Neural cell (in vitro differentiated cells): ENCODE data around the gene SNX24. TPM values are rescaled to one million over a fixed set of nuclear protein-coding genes. Genes with fewer than 3 reads are reported as not detected.

Source experiments
- H2AFZ ChIP-seq: fragments of 200-600, 300-800 bp; sonication (generic), shearing (Covaris generic); 2 replicates; pipeline ENCODE4 v1.6.0; 2014; ENCODE audit warnings: low read depth, mild to moderate bottlenecking, antibody characterized with exemption, low read length, moderate library complexity
- H3F3A ChIP-seq: fragments of 200-600 bp; shearing (Covaris generic); 2 replicates; pipeline ENCODE4 v1.6.1; 2016; ENCODE audit warnings: mild to moderate bottlenecking, moderate library complexity, mixed read lengths, antibody characterized with exemption, low read length; ENCODE audit not compliant: insufficient read depth, poor library complexity, severe bottlenecking
- H3K27ac ChIP-seq: fragments of 200-600, 300-800 bp; sonication (generic), shearing (Covaris generic); 2 replicates; pipeline ENCODE4 v1.5.1; 2014; ENCODE audit warnings: mild to moderate bottlenecking, low read length, moderate library complexity
- H3K27me3 ChIP-seq: fragments of 300-800, 200-600 bp; sonication (generic), shearing (Covaris generic); 2 replicates; pipeline ENCODE4 v1.6.0; 2014; ENCODE audit warnings: mild to moderate bottlenecking, low read depth, low read length, moderate library complexity; ENCODE audit not compliant: insufficient read depth
- H3K36me3 ChIP-seq: fragments of 300-800, 200-600 bp; sonication (generic), shearing (Covaris generic); 2 replicates; pipeline ENCODE4 v1.5.1; 2014; ENCODE audit warnings: mild to moderate bottlenecking, antibody characterized with exemption, low read length, moderate library complexity; ENCODE audit not compliant: insufficient read depth
- H3K4me2 ChIP-seq: fragments of 300-800, 200-600 bp; sonication (generic), shearing (Covaris generic); 2 replicates; pipeline ENCODE4 v1.6.0; 2014; ENCODE audit warnings: mild to moderate bottlenecking, low read length
- H3K4me3 ChIP-seq: fragments of 300-800, 200-600 bp; sonication (generic), shearing (Covaris generic); 2 replicates; pipeline ENCODE4 v1.5.1; 2014; ENCODE audit warnings: mild to moderate bottlenecking, low read length, moderate library complexity
- H3K79me2 ChIP-seq: fragments of 200-600 bp; shearing (Covaris generic); replicated peaks from 2 replicates; pipeline ENCODE4 v1.6.0; 2014; ENCODE audit warnings: mild to moderate bottlenecking, low read length, moderate library complexity; ENCODE audit not compliant: insufficient read depth
- H3K9ac ChIP-seq: fragments of 300-800, 200-600 bp; sonication (generic), shearing (Covaris generic); 2 replicates; pipeline ENCODE4 v1.6.1; 2016; ENCODE audit warnings: mild to moderate bottlenecking, low read length, mixed read lengths
- H3K9me2 ChIP-seq: fragments of 200-600 bp; shearing (Covaris generic); 2 replicates; pipeline ENCODE4 v1.6.1; 2016; ENCODE audit warnings: mild to moderate bottlenecking, low read length, mixed read lengths; ENCODE audit not compliant: insufficient read depth
- H3K9me3 ChIP-seq: fragments of 200-600, 300-800 bp; sonication (generic), shearing (Covaris generic); 2 replicates; pipeline ENCODE4 v1.6.1; 2016; ENCODE audit warnings: mild to moderate bottlenecking, mixed run types, low read length, moderate library complexity, mixed read lengths
- H4K20me1 ChIP-seq: fragments of 200-600 bp; shearing (Covaris generic); 2 replicates; pipeline ENCODE4 v1.6.1; 2016; ENCODE audit warnings: mild to moderate bottlenecking, mixed run types; ENCODE audit not compliant: insufficient read depth
- EP300 ChIP-seq: fragments of 450-650 bp; conservative IDR thresholded peaks from 2 replicates; pipeline ENCODE4 v1.6.1; 2014; ENCODE audit warnings: antibody characterized with exemption, mild to moderate bottlenecking, moderate library complexity; ENCODE audit not compliant: poor library complexity, severe bottlenecking
- EZH2 ChIP-seq: fragments of 200-600, 300-800 bp; shearing (Covaris generic), sonication (generic); IDR thresholded peaks from 2 replicates; pipeline ENCODE4 v1.6.1; 2014; ENCODE audit warnings: antibody characterized with exemption, low read length, borderline replicate concordance, mild to moderate bottlenecking; ENCODE audit not compliant: insufficient read depth, poor library complexity, severe bottlenecking
- MXI1 ChIP-seq: fragments of 450-650 bp; conservative IDR thresholded peaks from 2 replicates; pipeline ENCODE4 v1.6.1; 2014; ENCODE audit warnings: antibody characterized with exemption, mild to moderate bottlenecking; ENCODE audit not compliant: poor library complexity, severe bottlenecking
- POLR2AphosphoS5 ChIP-seq: IDR thresholded peaks from 2 replicates; pipeline ENCODE4 v1.6.1; 2012
- RAD21 ChIP-seq: fragments of 450-650 bp; conservative IDR thresholded peaks from 2 replicates; pipeline ENCODE4 v1.6.1; 2014; ENCODE audit warnings: antibody characterized with exemption, mild to moderate bottlenecking, moderate library complexity
- SMC3 ChIP-seq: fragments of 450-650 bp; conservative IDR thresholded peaks from 2 replicates; pipeline ENCODE4 v1.6.1; 2014; ENCODE audit warnings: antibody characterized with exemption, mild to moderate bottlenecking, moderate library complexity; ENCODE audit not compliant: poor library complexity
- TAF1 ChIP-seq: IDR thresholded peaks from 2 replicates; pipeline ENCODE4 v1.6.1; 2012; ENCODE audit warnings: low read depth
- polyA plus RNA-seq: library from polyadenylated mRNA; depleted of rRNA; stranded (reverse); fragments of >200 nt; gene quantifications from 2 replicates; pipeline ENCODE4 v1.2.3, GENCODE V29; 2014
- TF ChIP-seq, protein P1 (sequence below): IDR thresholded peaks from 2 replicates; pipeline ENCODE4 v1.6.1; 2012; ENCODE audit warnings: borderline replicate concordance
- TF ChIP-seq, protein P2 (sequence below): fragments of 450-650 bp; IDR thresholded peaks from 2 replicates; pipeline ENCODE4 v1.5.1; 2014; ENCODE audit warnings: antibody characterized with exemption, mild to moderate bottlenecking, moderate library complexity; ENCODE audit not compliant: poor library complexity, severe bottlenecking

The SNX24 gene
- polyA plus RNA-seq, 1 donor from 2014 or later = 12.8 TPM

DNA sequence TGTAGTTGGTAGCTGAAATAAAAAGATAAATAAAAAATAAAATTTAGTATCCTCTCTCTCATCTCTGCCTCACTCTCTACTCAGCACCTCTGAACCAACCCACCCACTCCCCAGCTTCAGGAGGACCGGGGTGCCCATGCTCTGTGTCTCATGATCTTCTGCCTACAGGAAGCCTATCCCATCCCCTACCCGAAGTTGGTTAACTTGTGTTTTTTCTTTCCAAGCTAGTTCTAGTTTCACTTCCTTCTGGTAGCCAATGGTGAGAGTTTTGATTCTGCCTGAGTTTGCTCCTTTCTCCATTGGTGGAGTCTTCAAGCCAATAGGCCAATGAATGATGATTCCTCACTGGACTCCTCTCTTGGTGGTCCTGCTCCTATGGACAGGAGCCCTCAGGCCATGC, 32.1 kb downstream of the SNX24 start:
- no peaks in the 10 kb centered on the region for H3K9me3 ChIP-seq
- no peak overlapping the region for H2AFZ ChIP-seq
- no peak overlapping the region for H3K27ac ChIP-seq
- no peaks in the 10 kb centered on the region for H3K27me3 ChIP-seq
- H3K4me2 ChIP-seq = no peak overlapping the region
- H3K9me2 ChIP-seq = no peaks in the 10 kb centered on the region
- no peaks in the 10 kb centered on the region for H3F3A ChIP-seq
- TF ChIP-seq EZH2 (no peak), MXI1 (no peak), RAD21 (no peak), SMC3 (no peak), POLR2AphosphoS5 (no peak), EP300 (no peak), TAF1 (no peak)
- TF ChIP-seq, protein P1, sequence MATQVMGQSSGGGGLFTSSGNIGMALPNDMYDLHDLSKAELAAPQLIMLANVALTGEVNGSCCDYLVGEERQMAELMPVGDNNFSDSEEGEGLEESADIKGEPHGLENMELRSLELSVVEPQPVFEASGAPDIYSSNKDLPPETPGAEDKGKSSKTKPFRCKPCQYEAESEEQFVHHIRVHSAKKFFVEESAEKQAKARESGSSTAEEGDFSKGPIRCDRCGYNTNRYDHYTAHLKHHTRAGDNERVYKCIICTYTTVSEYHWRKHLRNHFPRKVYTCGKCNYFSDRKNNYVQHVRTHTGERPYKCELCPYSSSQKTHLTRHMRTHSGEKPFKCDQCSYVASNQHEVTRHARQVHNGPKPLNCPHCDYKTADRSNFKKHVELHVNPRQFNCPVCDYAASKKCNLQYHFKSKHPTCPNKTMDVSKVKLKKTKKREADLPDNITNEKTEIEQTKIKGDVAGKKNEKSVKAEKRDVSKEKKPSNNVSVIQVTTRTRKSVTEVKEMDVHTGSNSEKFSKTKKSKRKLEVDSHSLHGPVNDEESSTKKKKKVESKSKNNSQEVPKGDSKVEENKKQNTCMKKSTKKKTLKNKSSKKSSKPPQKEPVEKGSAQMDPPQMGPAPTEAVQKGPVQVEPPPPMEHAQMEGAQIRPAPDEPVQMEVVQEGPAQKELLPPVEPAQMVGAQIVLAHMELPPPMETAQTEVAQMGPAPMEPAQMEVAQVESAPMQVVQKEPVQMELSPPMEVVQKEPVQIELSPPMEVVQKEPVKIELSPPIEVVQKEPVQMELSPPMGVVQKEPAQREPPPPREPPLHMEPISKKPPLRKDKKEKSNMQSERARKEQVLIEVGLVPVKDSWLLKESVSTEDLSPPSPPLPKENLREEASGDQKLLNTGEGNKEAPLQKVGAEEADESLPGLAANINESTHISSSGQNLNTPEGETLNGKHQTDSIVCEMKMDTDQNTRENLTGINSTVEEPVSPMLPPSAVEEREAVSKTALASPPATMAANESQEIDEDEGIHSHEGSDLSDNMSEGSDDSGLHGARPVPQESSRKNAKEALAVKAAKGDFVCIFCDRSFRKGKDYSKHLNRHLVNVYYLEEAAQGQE = no peak
- TF ChIP-seq, protein P2, sequence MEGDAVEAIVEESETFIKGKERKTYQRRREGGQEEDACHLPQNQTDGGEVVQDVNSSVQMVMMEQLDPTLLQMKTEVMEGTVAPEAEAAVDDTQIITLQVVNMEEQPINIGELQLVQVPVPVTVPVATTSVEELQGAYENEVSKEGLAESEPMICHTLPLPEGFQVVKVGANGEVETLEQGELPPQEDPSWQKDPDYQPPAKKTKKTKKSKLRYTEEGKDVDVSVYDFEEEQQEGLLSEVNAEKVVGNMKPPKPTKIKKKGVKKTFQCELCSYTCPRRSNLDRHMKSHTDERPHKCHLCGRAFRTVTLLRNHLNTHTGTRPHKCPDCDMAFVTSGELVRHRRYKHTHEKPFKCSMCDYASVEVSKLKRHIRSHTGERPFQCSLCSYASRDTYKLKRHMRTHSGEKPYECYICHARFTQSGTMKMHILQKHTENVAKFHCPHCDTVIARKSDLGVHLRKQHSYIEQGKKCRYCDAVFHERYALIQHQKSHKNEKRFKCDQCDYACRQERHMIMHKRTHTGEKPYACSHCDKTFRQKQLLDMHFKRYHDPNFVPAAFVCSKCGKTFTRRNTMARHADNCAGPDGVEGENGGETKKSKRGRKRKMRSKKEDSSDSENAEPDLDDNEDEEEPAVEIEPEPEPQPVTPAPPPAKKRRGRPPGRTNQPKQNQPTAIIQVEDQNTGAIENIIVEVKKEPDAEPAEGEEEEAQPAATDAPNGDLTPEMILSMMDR = no peak
- no peaks in the 10 kb centered on the region for H3K79me2 ChIP-seq
- no peaks in the 10 kb centered on the region for H4K20me1 ChIP-seq
- H3K4me3 ChIP-seq = no peak overlapping the region
- H3K36me3 ChIP-seq = no peaks in the 10 kb centered on the region
- no peak overlapping the region for H3K9ac ChIP-seq

DNA sequence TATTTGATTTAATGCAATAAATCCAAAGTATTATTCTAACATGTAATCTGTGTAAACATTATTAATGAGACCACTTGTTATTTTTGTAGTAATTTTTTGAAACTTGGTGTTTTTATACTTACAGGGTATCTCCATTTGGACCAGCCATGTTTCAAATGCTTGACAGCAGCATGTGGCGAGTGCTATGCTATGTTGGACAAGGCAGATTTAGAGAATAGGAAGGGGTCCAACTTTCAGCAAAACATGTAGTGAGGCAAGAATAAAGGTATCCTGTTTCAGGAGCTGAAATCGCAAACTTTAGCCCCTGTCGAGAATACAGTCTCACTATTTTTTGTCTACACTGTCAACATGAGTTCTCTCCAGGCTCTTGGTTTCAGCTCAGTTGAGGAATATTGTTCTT, 33.7 kb downstream of the SNX24 start:
- H3K9me2 ChIP-seq = no peaks in the 10 kb centered on the region
- no peak overlapping the region for H3K27ac ChIP-seq
- no peak overlapping the region for H3K9ac ChIP-seq
- no peaks in the 10 kb centered on the region for H3K36me3 ChIP-seq
- no peaks in the 10 kb centered on the region for H3F3A ChIP-seq
- H3K4me3 ChIP-seq = no peak overlapping the region
- no peak overlapping the region for H2AFZ ChIP-seq
- H3K4me2 ChIP-seq = no peak overlapping the region
- H3K9me3 ChIP-seq = no peaks in the 10 kb centered on the region
- no peaks in the 10 kb centered on the region for H3K79me2 ChIP-seq
- H4K20me1 ChIP-seq = no peaks in the 10 kb centered on the region
- TF ChIP-seq EP300 (no peak), TAF1 (no peak), MXI1 (no peak), EZH2 (no peak), SMC3 (no peak), POLR2AphosphoS5 (no peak), RAD21 (no peak)
- TF ChIP-seq, protein P1 = no peak
- TF ChIP-seq, protein P2 = no peak
- no peaks in the 10 kb centered on the region for H3K27me3 ChIP-seq
